Erythroblast (primary cell): ENCODE measurements around the gene CAMK4.
"Not testable (repeated sequence)": the region's sequence is repeated elsewhere in the genome, so short reads cannot be mapped to it uniquely, and the experiment has no call there.

Experiments
- DNase-seq, 2 experiments: peaks; one replicate each; lab custom pipeline; 2025; lab: John Stamatoyannopoulos, UW
- GATA1 ChIP-seq: IDR thresholded peaks from 2 replicates; pipeline ENCODE4 v1.6.1; 2011; ENCODE audit warnings: low read depth, mild to moderate bottlenecking, control low read depth, low read length, moderate library complexity
- POLR2A ChIP-seq: IDR thresholded peaks from 2 replicates; pipeline ENCODE4 v1.6.1; 2011; ENCODE audit warnings: mild to moderate bottlenecking, low read length

The CAMK4 gene

DNA sequence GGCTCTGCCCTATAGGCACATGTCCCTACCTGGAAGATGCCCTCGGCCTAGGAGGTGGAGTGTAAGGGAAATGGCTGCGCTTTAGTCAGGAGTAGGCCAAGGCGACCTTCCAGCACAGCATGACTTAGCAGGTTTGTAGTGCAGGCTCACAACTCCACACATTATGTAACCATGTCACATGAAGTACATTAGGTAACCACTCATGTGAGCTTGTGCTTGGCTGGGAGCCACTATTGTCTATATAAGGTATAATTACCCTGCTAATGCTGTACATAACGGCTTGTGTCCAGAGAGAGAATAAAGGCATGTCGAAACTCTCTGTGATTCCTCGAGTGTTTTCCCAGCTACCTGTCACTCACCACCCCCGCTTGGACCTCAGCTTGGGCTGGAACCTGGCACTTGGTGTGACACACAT, 74.9 kb downstream of the CAMK4 start:
- no peak for TF ChIP-seq GATA1
- no peak for TF ChIP-seq POLR2A

DNA sequence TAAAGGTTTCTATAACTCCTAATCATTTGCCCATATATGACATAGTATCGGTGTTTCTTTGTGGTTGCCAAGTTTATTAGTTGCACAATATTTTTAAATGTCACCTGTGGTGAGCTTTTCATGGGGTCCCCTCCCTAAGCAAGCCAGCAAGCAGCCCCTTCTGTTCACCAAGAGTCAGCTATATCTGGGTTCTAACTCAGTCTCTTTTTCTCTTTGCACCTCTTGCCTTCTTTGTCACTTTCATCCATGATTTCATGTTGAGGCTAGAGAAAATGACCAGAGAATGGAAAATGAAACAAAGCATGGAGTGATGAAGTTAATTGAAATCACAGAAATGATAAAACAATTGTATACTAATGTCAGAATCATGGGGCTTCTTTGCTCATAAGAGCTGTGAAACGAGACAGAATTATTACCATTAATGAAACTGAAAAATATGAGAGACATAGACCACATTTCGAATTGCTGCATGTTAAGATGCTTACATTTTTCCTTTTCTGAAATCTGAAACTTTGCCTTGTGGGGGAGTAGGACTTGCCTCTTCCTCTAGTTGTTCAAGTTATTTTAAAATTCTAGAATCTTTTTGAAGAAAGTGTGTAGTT, 75.7 kb downstream of the CAMK4 start:
- TF ChIP-seq POLR2A (no peak), GATA1 (no peak)
- no peak for DNase-seq

More for the DNA sequence above, 74.9 kb downstream of the CAMK4 start:
- no peak for DNase-seq

DNA sequence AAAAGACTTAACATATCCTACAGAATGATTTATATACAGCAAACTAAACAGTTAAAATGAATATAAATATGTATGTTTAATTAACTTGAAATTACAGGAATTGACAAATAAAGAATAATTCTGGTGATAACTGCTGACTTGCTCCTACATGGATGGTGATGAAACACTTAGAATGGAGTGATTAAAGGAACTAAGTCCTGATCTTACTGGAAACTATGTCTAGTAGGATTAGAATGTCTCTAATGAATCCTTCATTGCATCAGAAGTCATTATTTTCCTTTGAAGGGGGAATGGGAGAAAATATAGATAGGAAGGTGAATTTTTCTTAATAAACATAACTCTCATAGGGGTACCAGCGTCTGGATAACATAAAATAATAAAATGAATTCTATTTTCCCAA, 77.1 kb downstream of the CAMK4 start:
- TF ChIP-seq GATA1 (no peak), POLR2A (no peak)
- DNase-seq = no peak

DNA sequence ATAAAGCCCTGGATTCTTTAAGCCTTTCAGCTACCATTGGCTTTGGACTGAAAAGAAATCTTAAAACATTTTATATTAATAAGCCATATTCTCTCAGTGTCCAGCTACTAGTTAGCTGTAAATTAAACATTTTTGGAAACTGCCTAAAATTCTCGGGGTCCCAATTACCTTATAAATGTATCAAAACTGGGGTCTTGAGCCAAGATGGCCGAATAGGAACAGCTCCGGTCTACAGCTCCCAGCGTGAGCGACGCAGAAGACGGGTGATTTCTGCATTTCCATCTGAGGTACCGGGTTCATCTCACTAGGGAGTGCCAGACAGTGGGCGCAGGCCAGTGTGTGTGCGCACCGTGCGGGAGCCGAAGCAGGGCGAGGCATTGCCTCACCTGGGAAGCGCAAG, 77.9 kb downstream of the CAMK4 start:
- DNase-seq = not testable (repeated sequence)

DNA sequence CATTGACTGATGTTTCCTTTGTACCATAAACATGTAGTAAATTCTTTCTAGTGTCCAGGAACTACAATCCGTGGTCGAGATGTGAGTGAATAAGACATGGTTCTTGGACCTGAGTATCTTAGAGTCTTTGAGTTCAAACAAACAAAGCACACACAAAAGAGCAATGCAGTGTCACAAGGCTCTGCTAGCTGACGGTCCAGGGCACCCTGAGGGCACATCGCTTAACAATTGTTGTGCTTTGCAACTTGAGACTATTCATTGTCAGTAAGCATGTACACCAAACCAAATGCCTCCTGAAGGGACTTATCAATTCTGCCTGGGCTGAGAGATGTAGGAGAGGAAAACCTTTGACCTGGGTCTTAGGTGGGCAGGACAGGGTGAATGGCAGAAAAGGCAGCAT, 84.8 kb downstream of the CAMK4 start:
- TF ChIP-seq POLR2A (no peak), GATA1 (no peak)
- DNase-seq = no peak

DNA sequence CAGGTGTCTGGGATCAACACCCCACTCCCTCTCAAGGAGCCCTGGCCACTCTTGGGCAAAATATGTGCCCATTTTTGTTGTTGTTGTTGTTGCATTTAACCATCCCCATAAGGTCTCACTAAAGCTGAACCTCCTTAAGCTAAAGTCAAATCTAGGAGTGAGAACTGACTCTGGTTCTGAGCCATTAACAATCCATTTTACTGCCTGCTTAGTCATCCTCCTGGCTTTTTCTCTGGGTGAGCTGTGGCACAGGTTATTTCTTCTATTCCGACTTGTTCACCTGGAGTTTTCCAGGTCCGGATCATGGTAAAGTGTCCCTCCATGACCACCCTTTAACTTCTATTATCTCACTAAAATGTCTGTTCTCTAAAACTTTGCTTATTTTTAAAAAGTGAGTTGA, 85.2 kb downstream of the CAMK4 start:
- TF ChIP-seq GATA1 (no peak), POLR2A (no peak)

DNA sequence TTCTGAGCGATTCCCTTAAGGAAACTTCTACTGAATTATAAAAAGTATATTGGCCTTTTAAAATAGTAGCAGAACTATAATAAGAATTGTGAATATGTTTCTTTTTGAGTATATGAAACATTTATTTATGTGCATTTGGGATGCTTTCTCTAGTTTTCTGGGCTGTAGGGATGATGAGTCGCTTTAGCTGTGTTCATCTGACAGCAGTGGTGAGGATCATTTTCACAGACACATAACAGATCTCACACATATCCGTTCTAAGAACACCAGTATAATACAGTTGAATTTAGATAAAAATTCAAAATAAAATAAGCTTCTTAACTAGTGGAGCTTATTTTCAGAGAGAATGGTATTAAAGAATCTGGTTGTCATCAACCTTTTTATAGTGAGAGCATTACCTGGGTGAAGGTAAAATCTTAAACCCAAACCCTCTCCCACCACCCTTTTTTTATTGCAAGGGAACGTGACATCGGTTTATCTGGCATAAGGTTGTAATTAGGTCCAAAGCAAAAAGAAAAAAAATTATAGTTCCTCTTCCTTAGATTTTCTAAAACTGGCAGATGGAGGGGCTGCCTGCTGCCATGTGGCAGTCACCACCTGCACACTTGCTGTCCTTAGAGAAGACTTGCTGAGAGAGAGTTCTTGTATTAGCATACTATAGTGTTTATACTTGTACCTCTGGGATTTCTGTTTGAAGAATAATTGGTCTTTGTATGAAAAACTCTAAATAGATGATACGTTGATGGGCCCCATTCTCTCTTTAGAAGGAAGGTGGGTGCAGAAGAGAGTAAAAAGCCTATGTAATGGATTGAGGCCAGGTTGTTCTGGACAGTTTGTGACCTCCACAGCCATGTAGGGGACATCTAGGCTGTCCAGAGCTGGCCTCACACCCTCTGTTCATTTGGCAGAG, 86.8 kb downstream of the CAMK4 start:
- DNase-seq = no peak
- TF ChIP-seq POLR2A = no peak
- no peak for TF ChIP-seq GATA1

More for the DNA sequence above, 85.2 kb downstream of the CAMK4 start:
- DNase-seq = no peak

DNA sequence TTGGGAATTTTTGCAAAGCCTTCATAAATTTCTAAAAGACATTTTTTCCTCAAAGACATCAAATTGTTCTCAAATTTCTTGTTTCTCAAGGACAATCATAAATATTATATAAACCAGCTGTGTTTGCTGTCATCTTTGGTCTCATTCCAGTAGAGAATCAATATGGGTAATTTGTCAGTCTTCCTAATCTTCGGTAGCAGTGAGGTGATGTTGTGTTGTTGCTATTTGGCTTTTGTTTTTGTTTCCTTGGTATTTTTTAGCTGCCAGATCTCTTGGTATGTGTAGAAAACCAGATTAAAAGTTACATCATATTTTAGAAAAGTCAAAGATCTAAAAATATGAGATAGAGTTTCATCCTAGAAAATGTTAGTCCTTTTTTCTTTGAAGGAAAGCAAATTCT, 87.5 kb downstream of the CAMK4 start:
- TF ChIP-seq POLR2A (no peak), GATA1 (no peak)
- DNase-seq = no peak

DNA sequence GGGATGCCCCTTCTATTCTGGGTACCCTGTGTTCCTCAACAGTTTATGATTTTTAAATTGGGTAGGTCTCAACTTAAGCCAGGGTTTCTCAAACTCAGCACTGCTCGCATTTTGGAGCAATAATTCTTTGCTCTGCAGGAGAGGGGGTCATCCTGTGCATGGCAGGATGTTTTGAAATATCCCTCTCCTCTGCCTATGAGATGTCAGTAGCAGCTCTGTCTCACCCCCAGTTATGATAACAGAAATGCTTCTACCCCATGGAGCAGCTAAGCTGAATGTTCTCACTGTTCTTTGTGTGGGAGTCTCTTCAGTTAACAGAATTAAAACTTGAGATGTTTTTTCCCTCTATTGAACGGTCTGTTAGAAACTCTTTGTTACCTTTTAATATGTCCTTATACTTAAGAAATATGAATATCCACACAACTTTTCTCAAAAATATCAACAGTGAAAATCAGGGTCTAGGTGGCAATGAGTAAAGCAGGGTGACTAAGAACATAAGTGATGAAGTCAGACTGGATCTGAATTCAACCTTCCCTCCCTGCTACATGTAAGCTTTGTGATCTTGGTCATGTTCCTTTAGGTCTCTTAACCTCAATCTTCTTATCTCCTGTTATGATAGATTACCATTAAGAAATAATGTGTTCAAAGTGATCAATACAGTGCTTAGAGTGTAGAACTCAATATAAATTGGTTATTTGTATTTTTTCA, 89.0 kb downstream of the CAMK4 start:
- DNase-seq = no peak
- no peak for TF ChIP-seq POLR2A
- TF ChIP-seq GATA1 = no peak

DNA sequence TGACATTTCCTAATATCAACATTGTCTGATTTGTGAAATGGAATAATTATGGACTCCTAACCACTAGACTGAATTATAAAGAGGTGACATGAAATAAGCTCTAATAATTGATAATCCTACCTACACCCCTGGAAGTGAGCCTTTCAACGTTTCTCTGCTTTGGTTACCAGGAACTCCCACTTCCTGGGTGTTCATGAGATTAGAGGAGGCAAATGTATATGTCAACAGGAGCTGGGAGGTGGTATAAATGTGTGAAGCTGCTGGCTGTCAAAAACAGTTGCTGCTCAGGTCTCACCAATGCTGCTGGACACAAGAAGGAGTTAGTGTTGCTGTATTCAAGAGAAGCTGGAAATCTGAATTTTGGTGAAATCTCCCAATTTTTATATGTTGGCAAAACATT, 96.8 kb downstream of the CAMK4 start:
- DNase-seq = no peak
- no peak for TF ChIP-seq GATA1
- no peak for TF ChIP-seq POLR2A

DNA sequence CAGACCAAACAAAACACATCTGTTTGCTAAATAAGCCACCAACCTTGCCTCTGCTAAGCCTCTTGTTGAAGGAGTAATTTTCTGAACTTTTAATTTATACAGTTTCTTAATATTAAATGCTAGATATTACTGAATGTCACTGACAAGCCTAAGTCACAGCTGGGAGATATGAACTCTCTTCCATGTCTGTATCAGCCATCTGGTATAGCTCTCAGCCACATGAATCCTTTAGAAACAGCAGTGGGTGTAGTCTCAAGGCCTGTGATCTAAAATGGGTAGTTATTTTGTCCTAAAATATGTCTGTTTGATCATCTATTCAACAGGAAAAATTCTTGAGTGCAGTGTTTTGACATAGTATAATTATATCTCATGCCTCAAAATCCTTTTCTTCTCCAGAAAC, 97.2 kb downstream of the CAMK4 start:
- TF ChIP-seq GATA1 (no peak), POLR2A (no peak)
- DNase-seq = no peak

DNA sequence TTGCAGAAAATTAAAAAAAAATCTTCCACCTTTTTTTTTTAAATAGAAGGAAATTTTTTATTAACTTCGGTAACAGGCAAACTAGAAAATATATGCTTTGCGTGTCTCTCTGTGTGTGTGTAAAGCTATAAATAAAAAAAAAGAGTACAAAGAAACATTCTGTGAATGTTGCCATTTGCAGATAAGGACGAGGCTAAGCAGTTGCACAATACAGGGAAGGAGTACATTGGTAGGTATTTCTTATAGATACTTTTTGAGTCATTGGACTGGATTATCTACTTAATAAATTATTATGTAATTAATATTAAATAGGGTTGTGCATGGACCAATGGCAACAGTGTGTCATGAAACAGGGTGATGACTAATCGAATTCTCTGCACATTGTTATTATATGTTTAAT, 102.4 kb downstream of the CAMK4 start:
- DNase-seq = no peak

DNA sequence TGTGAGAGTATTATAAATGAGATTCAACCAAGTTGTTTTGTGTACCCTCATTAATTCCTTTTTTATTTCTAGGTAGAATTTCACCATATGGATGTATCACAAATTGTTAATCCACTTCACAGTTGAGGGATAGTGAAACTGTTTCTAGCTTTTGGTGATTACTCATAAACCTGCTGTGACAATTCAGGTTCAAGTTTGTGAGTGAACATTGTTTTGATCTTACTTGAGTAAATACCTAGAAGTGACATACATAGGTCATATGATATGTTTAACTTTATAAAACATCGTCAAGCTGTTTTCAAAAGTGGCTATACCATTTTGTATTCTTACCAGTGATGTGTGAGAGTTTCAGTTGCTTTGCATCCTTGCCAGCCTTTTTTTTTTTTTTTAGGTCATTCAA, 112.9 kb downstream of the CAMK4 start:
- no peak for DNase-seq
- TF ChIP-seq GATA1 (no peak), POLR2A (no peak)

More for the DNA sequence above, 102.4 kb downstream of the CAMK4 start:
- TF ChIP-seq POLR2A = no peak

DNA sequence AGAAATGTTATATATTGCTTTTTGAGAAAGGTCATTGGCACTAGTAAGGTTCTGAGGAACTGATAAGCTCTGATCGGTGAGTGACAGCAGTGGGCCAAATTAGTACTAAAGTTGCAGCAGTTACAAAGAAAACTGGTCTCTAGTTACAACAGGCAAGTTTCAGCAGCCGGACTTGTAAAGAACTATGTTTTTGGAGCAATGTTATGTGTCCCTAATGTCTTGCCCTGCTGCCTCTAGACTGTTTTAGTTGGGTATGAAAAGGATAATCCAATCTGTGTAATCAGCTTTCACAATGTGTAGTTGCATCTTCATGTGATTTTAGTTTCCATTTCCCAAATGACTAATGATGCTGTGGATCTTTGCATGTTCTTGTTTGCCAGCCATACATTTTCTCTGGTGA, 113.5 kb downstream of the CAMK4 start:
- no peak for TF ChIP-seq POLR2A
- TF ChIP-seq GATA1 = no peak
- no peak for DNase-seq
